HepG2 (cell line): Measurements from ENCODE around the gene FOXK2. TPM values are rescaled to one million over a fixed set of nuclear protein-coding genes. Genes with fewer than 3 reads are reported as not detected.
A peak's percentile ranks its signal among the peaks of the same experiment; 100 is the strongest.

Experiments
- ARHGAP35 ChIP-seq: sonication (generic); formaldehyde crosslinking; IDR thresholded peaks from 2 replicates; pipeline ENCODE4 v1.9.0; 2022; ENCODE audit warnings: mild to moderate bottlenecking, inconsistent platforms, moderate library complexity, missing genetic modification reagents, borderline replicate concordance
- ARNTL ChIP-seq: sonication (generic); formaldehyde crosslinking; IDR thresholded peaks from 2 replicates; pipeline ENCODE4 v1.4.0; 2020; ENCODE audit warnings: mild to moderate bottlenecking, missing genetic modification reagents
- DDIT3 ChIP-seq: sonication (generic); formaldehyde crosslinking; IDR thresholded peaks from 2 replicates; pipeline ENCODE4 v1.4.0; 2020; ENCODE audit warnings: mild to moderate bottlenecking, missing genetic modification reagents
- GABPA ChIP-seq, 2 experiments: IDR thresholded peaks; 2 replicates each; pipeline ENCODE4 v1.6.1; 2011 to 2016; ENCODE audit warnings: low read depth in 2 of 2, low read length in 1 of 2, missing biosample characterization in 1 of 2, missing genetic modification characterization in 1 of 2
- HNRNPK ChIP-seq: fragments of 200-400 bp; formaldehyde crosslinking; IDR thresholded peaks from 2 replicates; pipeline ENCODE4 v1.6.1; 2018; ENCODE audit warnings: low read length, low read depth, moderate library complexity, mild to moderate bottlenecking; ENCODE audit not compliant: poor library complexity, severe bottlenecking
- KDM1A ChIP-seq: IDR thresholded peaks from 2 replicates; pipeline ENCODE4 v1.6.1; 2016; ENCODE audit warnings: missing compliant biosample characterization
- MEIS2 ChIP-seq: sonication (generic); formaldehyde crosslinking; IDR thresholded peaks from 2 replicates; pipeline ENCODE4 v1.9.0; 2021; ENCODE audit warnings: mild to moderate bottlenecking, missing genetic modification reagents
- MTA1 ChIP-seq: sonication (generic); formaldehyde crosslinking; IDR thresholded peaks from 2 replicates; pipeline ENCODE4 v1.4.0; 2020; ENCODE audit warnings: missing genetic modification reagents, mild to moderate bottlenecking, borderline replicate concordance
- NCOA2 ChIP-seq: sonication (generic); formaldehyde crosslinking; IDR thresholded peaks from 2 replicates; pipeline ENCODE4 v1.8.0; 2022; ENCODE audit warnings: inconsistent platforms
- NONO ChIP-seq, 2 experiments: fragments of 450-650 bp in 1 of 2; sonication (generic) in 1 of 2; formaldehyde crosslinking in 1 of 2; IDR thresholded peaks in 1 of 2; conservative IDR thresholded peaks in 1 of 2; 2 replicates each; pipeline versions ENCODE4 v1.6.1 to v1.8.0; 2017 to 2022; ENCODE audit warnings: mild to moderate bottlenecking in 1 of 2, missing genetic modification reagents in 1 of 2, moderate library complexity in 1 of 2
- POLR2AphosphoS2 ChIP-seq: IDR thresholded peaks from 2 replicates; pipeline ENCODE4 v1.6.1; 2011; ENCODE audit warnings: low read depth, low read length, improper control_type of control experiment
- PRMT3 ChIP-seq: sonication (generic); formaldehyde crosslinking; IDR thresholded peaks from 2 replicates; pipeline ENCODE4 v1.8.1; 2022; ENCODE audit warnings: low read depth, mild to moderate bottlenecking, moderate library complexity, missing genetic modification reagents, borderline replicate concordance
- SAP130 ChIP-seq: IDR thresholded peaks from 2 replicates; pipeline ENCODE4 v1.6.1; 2016; ENCODE audit warnings: low read depth
- SCMH1 ChIP-seq: sonication (generic); formaldehyde crosslinking; IDR thresholded peaks from 2 replicates; pipeline ENCODE4 v1.9.0; 2021; ENCODE audit warnings: missing genetic modification reagents, mild to moderate bottlenecking, borderline replicate concordance
- ZBTB34 ChIP-seq: sonication (generic); formaldehyde crosslinking; IDR thresholded peaks from 2 replicates; pipeline ENCODE4 v1.8.0; 2022; ENCODE audit warnings: mild to moderate bottlenecking, missing genetic modification reagents
- ZBTB4 ChIP-seq: sonication (generic); formaldehyde crosslinking; IDR thresholded peaks from 2 replicates; pipeline ENCODE4 v1.4.0; 2020; ENCODE audit warnings: missing genetic modification reagents, mild to moderate bottlenecking, borderline replicate concordance
- ZFYVE20 ChIP-seq: sonication (generic); formaldehyde crosslinking; IDR thresholded peaks from 2 replicates; pipeline ENCODE4 v1.8.0; 2023; ENCODE audit warnings: low read depth, mild to moderate bottlenecking, moderate library complexity, missing genetic modification reagents, borderline replicate concordance
- ZMYM2 ChIP-seq: sonication (generic); formaldehyde crosslinking; IDR thresholded peaks from 2 replicates; pipeline ENCODE4 v1.8.0; 2022; ENCODE audit warnings: mild to moderate bottlenecking, missing genetic modification reagents
- ZNF12 ChIP-seq: sonication (generic); formaldehyde crosslinking; IDR thresholded peaks from 2 replicates; pipeline ENCODE4 v1.5.0; 2020; ENCODE audit warnings: missing genetic modification reagents
- ZNF235 ChIP-seq: sonication (generic); formaldehyde crosslinking; IDR thresholded peaks from 2 replicates; pipeline ENCODE4 v1.8.1; 2023; ENCODE audit warnings: mild to moderate bottlenecking, missing genetic modification reagents, borderline replicate concordance
- ZNF530 ChIP-seq: sonication (generic); formaldehyde crosslinking; IDR thresholded peaks from 2 replicates; pipeline ENCODE4 v1.5.0; 2020; ENCODE audit warnings: low read depth, mild to moderate bottlenecking, missing genetic modification reagents
- ZNF552 ChIP-seq: sonication (generic); formaldehyde crosslinking; IDR thresholded peaks from 2 replicates; pipeline ENCODE4 v1.9.0; 2022; ENCODE audit warnings: missing genetic modification reagents, mild to moderate bottlenecking, borderline replicate concordance
- ZNF724P ChIP-seq: sonication (generic); formaldehyde crosslinking; IDR thresholded peaks from 2 replicates; pipeline ENCODE4 v1.8.0; 2022; ENCODE audit warnings: missing genetic modification reagents, borderline replicate concordance
- polyA plus RNA-seq, 8 experiments: library from polyadenylated mRNA; depleted of rRNA in 3 of 8; stranded (reverse) in 7 of 8; unstranded in 1 of 8; fragments of >200 nt; fragmentation: Illumina TruSeq in 4 of 8; extraction: Trizol in 4 of 8; gene quantifications; 2 replicates each; pipeline versions ENCODE4 v1.2.1 to v1.2.3, GENCODE V29; 2011 to 2016; ENCODE audit warnings: low read depth in 4 of 8, missing spikeins in 1 of 8, mixed read lengths in 1 of 8; ENCODE audit not compliant: insufficient read depth in 1 of 8
- total RNA-seq, 5 experiments: library from RNA; depleted of rRNA; stranded (reverse); fragments of >200 nt; fragmentation: Illumina TruSeq; extraction: Trizol; gene quantifications; 2 replicates each; pipeline ENCODE4 v1.2.3, GENCODE V29; 2016; ENCODE audit warnings: low read depth in 1 of 5

FOXK2 gene
- total and polyA plus RNA-seq, 2 of the 13 experiments (the other 11 are each of a cell fraction or from before 2014, with no cell fraction given), result 67.1 to 67.2 TPM

- TF ChIP-seq ZBTB4 (peak; percentile 76; the same call in 1 of the 2 replicates), PRMT3 (CRISPR knock-in tag) (no peak), GABPA (IDR thresholded peaks at IDR 0.05; ENCODE audit: low read depth, low read length) (no peak), GABPA (CRISPR knock-in tag; IDR thresholded peaks at IDR 0.05; ENCODE audit: low read depth) (no peak), ZNF552 (no peak), NCOA2 (CRISPR knock-in tag) (peak; percentile 55), ZNF530 (CRISPR knock-in tag) (no peak), NONO (IDR thresholded peaks at IDR 0.05) (no peak), NONO (CRISPR knock-in tag; conservative IDR thresholded peaks at IDR 0.05) (peak; percentile 78), DDIT3 (CRISPR knock-in tag) (no peak), ZNF12 (CRISPR knock-in tag) (no peak), POLR2AphosphoS2 (no peak), MTA1 (CRISPR knock-in tag) (peak; percentile 86; the same call in 1 of the 2 replicates), KDM1A (0 out of 2 replicates have a peak, but pooled peaks have one; percentile 24), ARHGAP35 (CRISPR knock-in tag) (no peak), ZBTB34 (no peak), ZFYVE20 (CRISPR knock-in tag) (no peak), ZNF235 (0 out of 2 replicates have a peak, but pooled peaks have one; percentile 34), ZNF724P (CRISPR knock-in tag) (peak; percentile 86; the same call in 1 of the 2 replicates), SCMH1 (no peak), ZMYM2 (CRISPR knock-in tag) (no peak), SAP130 (CRISPR knock-in tag) (peak; percentile 69), MEIS2 (CRISPR knock-in tag) (0 out of 2 replicates have a peak, but pooled peaks have one; percentile 63), ARNTL (0 out of 2 replicates have a peak, but pooled peaks have one; percentile 21), HNRNPK (no peak)
Observed at GRCh38 chr17:82553210-82553930, 33.8 kb downstream of the FOXK2 start (continued).
